Ishikawa (cell line): Measurements from ENCODE around the gene MTUS2.

Experiments used
- CEBPB ChIP-seq: IDR thresholded peaks from 2 replicates; pipeline ENCODE4 v1.6.1; 2012
- EGR1 ChIP-seq: IDR thresholded peaks from 2 replicates; pipeline ENCODE4 v1.6.1; 2012
- EP300 ChIP-seq: IDR thresholded peaks from 2 replicates; pipeline ENCODE4 v1.6.1; 2012; ENCODE audit warnings: borderline replicate concordance
- NFIC ChIP-seq: IDR thresholded peaks from 2 replicates; pipeline ENCODE4 v1.6.1; 2012
- RAD21 ChIP-seq: IDR thresholded peaks from 2 replicates; pipeline ENCODE4 v1.6.1; 2012; ENCODE audit warnings: low read depth
- REST ChIP-seq: IDR thresholded peaks from 2 replicates; pipeline ENCODE4 v1.6.1; 2012; ENCODE audit warnings: low read depth, mild to moderate bottlenecking
- TAF1 ChIP-seq: IDR thresholded peaks from 2 replicates; pipeline ENCODE4 v1.6.1; 2012; ENCODE audit warnings: low read depth, mild to moderate bottlenecking
- TCF12 ChIP-seq: IDR thresholded peaks from 2 replicates; pipeline ENCODE4 v1.6.1; 2012; ENCODE audit warnings: low read depth
- USF1 ChIP-seq: IDR thresholded peaks from 2 replicates; pipeline ENCODE4 v1.6.1; 2012
- YY1 ChIP-seq: IDR thresholded peaks from 2 replicates; pipeline ENCODE4 v1.6.1; 2012; ENCODE audit warnings: low read depth
- TF ChIP-seq, protein P1 (sequence below): IDR thresholded peaks from 2 replicates; pipeline ENCODE4 v1.6.1; 2012

DNA sequence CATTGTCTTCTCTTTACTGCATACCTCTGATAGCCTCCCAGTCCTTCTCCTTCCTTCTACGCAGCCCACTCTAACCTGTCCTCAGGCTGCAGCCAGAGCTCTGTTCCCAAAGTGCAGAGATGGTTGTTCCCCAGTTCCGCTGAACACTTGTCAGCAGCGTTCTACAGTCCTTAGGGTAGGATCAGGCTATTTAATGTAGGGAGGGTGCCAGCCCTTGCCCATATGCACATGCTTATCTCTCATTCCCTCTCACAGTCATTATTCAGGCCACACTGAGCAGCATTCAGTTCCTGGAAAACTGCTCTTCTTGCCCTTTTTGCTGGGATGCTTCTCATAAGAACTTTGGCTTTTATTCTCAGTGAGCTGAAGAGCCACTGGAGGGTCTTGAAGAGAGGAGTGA, 180.7 kb downstream of the MTUS2 start:
- TF ChIP-seq USF1 (no peak), TAF1 (no peak), REST (no peak), RAD21 (no peak), YY1 (no peak), EP300 (no peak), TCF12 (no peak), EGR1 (no peak), NFIC (no peak), CEBPB (no peak)
- TF ChIP-seq, protein P1, sequence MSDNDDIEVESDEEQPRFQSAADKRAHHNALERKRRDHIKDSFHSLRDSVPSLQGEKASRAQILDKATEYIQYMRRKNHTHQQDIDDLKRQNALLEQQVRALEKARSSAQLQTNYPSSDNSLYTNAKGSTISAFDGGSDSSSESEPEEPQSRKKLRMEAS: no peak
